Neuron (in vitro differentiated cells): ENCODE data around the gene SARNP.
"Not testable (repeated sequence)": the region's sequence is repeated elsewhere in the genome, so short reads cannot be mapped to it uniquely, and the experiment has no call there.

ENCODE experiments used
- H2AFZ ChIP-seq: one replicate; pipeline ENCODE4 v1.6.1; 2013; ENCODE audit warnings: low read depth, mild to moderate bottlenecking, inconsistent platforms, low read length, moderate library complexity
- H3K27me3 ChIP-seq: one replicate; pipeline ENCODE4 v1.6.1; 2013; ENCODE audit warnings: low read length; ENCODE audit not compliant: insufficient read depth
- H3K36me3 ChIP-seq: one replicate; pipeline ENCODE4 v1.6.1; 2013; ENCODE audit warnings: low read length; ENCODE audit not compliant: insufficient read depth
- H3K4me1 ChIP-seq: one replicate; pipeline ENCODE4 v1.6.1; 2013; ENCODE audit warnings: low read length; ENCODE audit not compliant: insufficient read depth
- H3K4me3 ChIP-seq: 2 replicates; pipeline ENCODE4 v1.5.1; 2013; ENCODE audit warnings: mild to moderate bottlenecking, low read length, moderate library complexity
- H3K9me3 ChIP-seq: one replicate; pipeline ENCODE4 v1.6.1; 2013; ENCODE audit warnings: low read length

The SARNP gene

DNA sequence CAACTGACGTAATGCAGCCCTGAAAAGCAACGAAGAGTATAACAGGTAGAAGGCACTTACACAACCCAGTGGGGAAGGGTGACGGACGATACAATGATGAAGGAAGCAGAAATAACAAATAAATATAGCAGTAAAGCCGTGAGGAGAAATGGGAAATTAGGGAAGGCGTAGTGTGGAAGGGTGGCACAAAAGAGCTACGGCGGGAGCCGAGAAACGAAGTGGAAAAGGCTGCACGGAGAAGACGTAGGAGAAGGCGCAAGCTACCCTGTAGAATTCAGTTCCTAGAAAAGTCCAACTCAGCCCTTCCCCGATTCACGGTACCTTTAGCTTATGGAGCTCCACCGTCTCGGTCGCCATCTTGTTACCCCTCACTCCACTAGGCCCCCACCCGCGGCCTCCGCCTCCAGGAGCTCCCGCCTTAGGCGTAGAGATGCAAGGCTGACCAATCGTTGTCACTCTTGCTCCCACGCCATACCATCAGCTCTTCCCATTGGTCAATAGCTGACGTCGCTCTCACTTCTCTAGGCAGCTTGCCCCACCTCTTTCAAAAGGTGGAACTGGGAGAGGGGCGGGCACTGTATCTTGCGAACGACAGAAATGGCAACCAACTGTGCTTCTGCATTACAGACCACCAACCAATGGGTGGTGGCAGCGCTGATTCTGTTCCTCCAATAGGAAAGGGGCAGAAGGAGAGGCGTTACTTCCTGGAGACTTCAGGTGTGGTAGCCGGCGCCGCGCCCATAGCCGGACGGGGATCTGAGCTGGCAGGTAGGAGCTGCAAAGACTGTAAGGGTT, at the start of gene SARNP, which contains the start of gene ORMDL2:
Gene SARNP (minus strand): TSS at position 380 of the 795 bp plus-strand sequence. CDS start 23 bp downstream, at position 357.
Gene ORMDL2 (plus strand): TSS at position 697 of the 795 bp plus-strand sequence. CDS start 959 bp downstream, outside the sequence.
- Histone ChIP-seq H2AFZ (peak within 1 kb of the TSS; percentile 17), H3K4me1 (peaks cover 21% of the 10 kb centered on the region), H3K27me3 (no peaks in the 10 kb centered on the region), H3K36me3 (peaks cover 53% of the 10 kb centered on the region), H3K4me3 (peak within 1 kb of the TSS; percentile 74), H3K9me3 (no peaks in the 10 kb centered on the region)

- not testable (repeated sequence) for H3K4me3 ChIP-seq, H3K27me3 ChIP-seq, H3K36me3 ChIP-seq, H3K4me1 ChIP-seq, H3K9me3 ChIP-seq, H2AFZ ChIP-seq
Measured at GRCh38 chr12:55866454-55867004, 49.0 kb upstream of the SARNP start.

- Histone ChIP-seq H3K27me3 (no peaks in the 10 kb centered on the region), H3K9me3 (peaks cover 4% of the 10 kb centered on the region), H2AFZ (no peak overlapping the region), H3K36me3 (no peaks in the 10 kb centered on the region), H3K4me1 (no peaks in the 10 kb centered on the region), H3K4me3 (no peak overlapping the region)
Measured at GRCh38 chr12:55865327-55865726, 47.8 kb upstream of the SARNP start.

DNA sequence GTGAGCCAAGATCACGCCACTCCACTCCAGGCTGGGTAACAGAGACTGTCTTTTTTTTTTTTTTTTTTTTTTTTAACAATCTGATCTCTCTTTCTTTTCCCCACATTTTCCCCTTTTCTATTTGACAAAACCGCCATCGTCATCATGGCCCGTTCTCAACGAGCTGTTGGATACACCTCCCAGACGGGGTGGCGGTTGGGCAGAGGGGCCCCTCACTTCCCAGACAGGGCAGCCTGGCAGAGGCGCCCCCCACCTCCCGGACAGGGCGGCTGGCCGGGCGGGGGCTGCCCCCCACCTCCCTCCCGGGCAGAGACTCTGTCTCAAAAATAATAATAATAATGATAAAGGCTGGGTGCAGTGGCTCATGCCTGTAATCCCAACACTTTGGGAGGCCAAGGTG, 45.4 kb upstream of the SARNP start:
- H2AFZ ChIP-seq, result not testable (repeated sequence)

DNA sequence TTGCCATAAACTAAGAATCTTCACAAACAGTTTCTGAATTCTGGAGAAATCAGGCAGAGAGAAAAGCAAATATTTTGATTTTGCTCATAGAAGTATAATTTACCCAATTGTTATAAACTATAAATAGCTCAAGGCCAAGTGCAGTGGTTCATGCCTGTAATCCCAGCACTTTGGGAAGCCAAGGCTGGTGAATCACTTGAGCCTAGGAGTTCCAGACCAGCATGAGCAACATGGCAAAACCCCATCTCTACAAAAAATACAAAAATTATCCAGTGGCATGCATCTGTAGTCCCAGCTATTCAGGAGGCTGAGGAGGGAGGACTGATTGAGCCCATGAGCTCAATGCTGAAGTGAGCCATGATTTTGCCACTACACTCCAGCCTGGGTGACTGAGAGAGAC, 44.8 kb upstream of the SARNP start:
- H2AFZ ChIP-seq, result no peak overlapping the region
- H3K27me3 ChIP-seq, result no peaks in the 10 kb centered on the region
- H3K4me3 ChIP-seq, result no peak overlapping the region
- H3K4me1 ChIP-seq, result no peaks in the 10 kb centered on the region
- peaks cover 4% of the 10 kb centered on the region for H3K9me3 ChIP-seq
- H3K36me3 ChIP-seq, result no peaks in the 10 kb centered on the region

More for the DNA sequence above, 45.4 kb upstream of the SARNP start:
- not testable (repeated sequence) for H3K9me3 ChIP-seq, H3K27me3 ChIP-seq, H3K36me3 ChIP-seq, H3K4me1 ChIP-seq, H3K4me3 ChIP-seq

- Histone ChIP-seq H3K27me3 (no peaks in the 10 kb centered on the region), H3K36me3 (no peaks in the 10 kb centered on the region), H3K4me3 (no peak overlapping the region), H2AFZ (no peak overlapping the region), H3K9me3 (peaks cover 4% of the 10 kb centered on the region), H3K4me1 (no peaks in the 10 kb centered on the region)
Measured at GRCh38 chr12:55861871-55862270, 44.3 kb upstream of the SARNP start.

GRCh38 chr12:55861396-55861795, 43.9 kb upstream of the SARNP start:
- H3K4me1 ChIP-seq, result no peaks in the 10 kb centered on the region

DNA sequence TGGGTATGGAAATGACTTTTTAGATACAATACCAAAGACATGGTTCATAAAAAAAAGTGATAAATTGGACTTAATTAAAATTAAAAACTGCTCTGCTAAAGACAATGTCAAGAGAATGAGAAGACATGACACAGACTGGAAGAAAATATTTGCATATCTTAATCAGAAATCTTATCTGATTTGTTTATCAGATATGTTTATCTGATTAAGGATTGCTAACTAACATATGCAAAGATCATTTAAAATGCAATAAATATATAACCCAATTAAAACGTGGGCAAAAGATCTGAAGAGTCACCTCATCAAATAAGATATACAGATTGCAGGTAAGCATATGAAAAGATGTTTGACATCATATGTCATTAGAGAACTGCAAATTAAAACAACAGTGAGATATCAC, 35.2 kb upstream of the SARNP start:
- Histone ChIP-seq H3K27me3 (no peaks in the 10 kb centered on the region), H3K9me3 (no peaks in the 10 kb centered on the region), H3K36me3 (no peaks in the 10 kb centered on the region), H3K4me3 (no peak overlapping the region), H2AFZ (no peak overlapping the region), H3K4me1 (peaks cover 13% of the 10 kb centered on the region)

More at GRCh38 chr12:55861396-55861795, 43.9 kb upstream of the SARNP start:
- peaks cover 4% of the 10 kb centered on the region for H3K9me3 ChIP-seq
- H3K4me3 ChIP-seq, result no peak overlapping the region
- no peaks in the 10 kb centered on the region for H3K36me3 ChIP-seq
- no peak overlapping the region for H2AFZ ChIP-seq
- no peaks in the 10 kb centered on the region for H3K27me3 ChIP-seq

GRCh38 chr12:55850893-55851292, 33.4 kb upstream of the SARNP start:
- no peak overlapping the region for H2AFZ ChIP-seq
- no peak overlapping the region for H3K4me3 ChIP-seq
- no peaks in the 10 kb centered on the region for H3K27me3 ChIP-seq
- no peaks in the 10 kb centered on the region for H3K36me3 ChIP-seq
- H3K4me1 ChIP-seq, result peaks cover 16% of the 10 kb centered on the region
- H3K9me3 ChIP-seq, result no peaks in the 10 kb centered on the region

GRCh38 chr12:55850401-55850800, 32.9 kb upstream of the SARNP start:
- Histone ChIP-seq H2AFZ (no peak overlapping the region), H3K36me3 (no peaks in the 10 kb centered on the region), H3K4me1 (peaks cover 16% of the 10 kb centered on the region), H3K4me3 (no peak overlapping the region), H3K27me3 (no peaks in the 10 kb centered on the region), H3K9me3 (no peaks in the 10 kb centered on the region)

GRCh38 chr12:55849616-55850343, 32.3 kb upstream of the SARNP start:
- Histone ChIP-seq H3K4me1 (peaks cover 16% of the 10 kb centered on the region), H3K9me3 (no peaks in the 10 kb centered on the region), H3K36me3 (no peaks in the 10 kb centered on the region), H2AFZ (no peak overlapping the region), H3K4me3 (no peak overlapping the region), H3K27me3 (no peaks in the 10 kb centered on the region)

- H2AFZ ChIP-seq, result peak overlapping the region; percentile 26
- no peaks in the 10 kb centered on the region for H3K36me3 ChIP-seq
- no peak overlapping the region for H3K4me3 ChIP-seq
- H3K27me3 ChIP-seq, result peaks cover 2% of the 10 kb centered on the region
- H3K9me3 ChIP-seq, result no peaks in the 10 kb centered on the region
- H3K4me1 ChIP-seq, result peaks cover 16% of the 10 kb centered on the region
Measured at GRCh38 chr12:55847603-55848291, 30.2 kb upstream of the SARNP start.

DNA sequence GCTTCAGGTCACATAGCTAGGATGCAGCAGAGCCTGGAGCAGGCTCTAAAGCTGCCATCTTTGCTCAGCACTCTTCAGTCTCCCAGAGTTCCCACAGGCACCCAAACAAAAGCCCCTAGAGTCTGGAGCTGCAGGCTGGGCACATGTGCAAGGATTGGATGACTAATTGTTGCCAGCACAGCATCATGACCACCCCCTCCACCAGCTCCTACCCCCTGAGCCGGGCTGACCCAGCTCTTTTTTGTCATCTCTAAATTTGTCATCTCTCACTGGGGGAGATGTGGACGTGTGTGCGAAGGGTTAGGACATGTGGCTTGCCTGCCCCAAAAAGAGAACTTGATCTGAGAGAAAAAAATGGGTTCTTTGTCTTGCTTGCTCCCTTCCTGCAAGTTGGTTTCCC, 29.5 kb upstream of the SARNP start:
- Histone ChIP-seq H3K36me3 (no peaks in the 10 kb centered on the region), H3K4me3 (no peak overlapping the region), H2AFZ (peak overlapping the region; percentile 26), H3K27me3 (peaks cover 6% of the 10 kb centered on the region), H3K9me3 (no peaks in the 10 kb centered on the region), H3K4me1 (peaks cover 16% of the 10 kb centered on the region)
